NCI-H345 treated with DMSO at 0.1 percent for 48 hours (cell line): ENCODE data around the gene ARL5A.
A peak's percentile ranks its signal among the peaks of the same experiment; 100 is the strongest.
"Not testable (repeated sequence)": the region's sequence is repeated elsewhere in the genome, so short reads cannot be mapped to it uniquely, and the experiment has no call there.

Experiments used
- DNase-seq: peaks from one replicate; lab custom pipeline; 2025; ENCODE audit not compliant: unreplicated experiment; lab: John Stamatoyannopoulos, UW

ARL5A gene

GRCh38 chr2:151828143-151828889 lies at the start of gene ARL5A:
Gene ARL5A, minus strand, starts transcription at chr2:151828421. Its CDS starts 245 bp downstream, at chr2:151828176.
- DNase-seq: peak; percentile 82

- DNase-seq: not testable (repeated sequence)
Observed at GRCh38 chr2:151875631-151876030, 47.4 kb upstream of the ARL5A start.

- DNase-seq: no peak
Observed at GRCh38 chr2:151872463-151872862, 44.2 kb upstream of the ARL5A start.

- DNase-seq: no peak
Observed at GRCh38 chr2:151869291-151869690, 41.1 kb upstream of the ARL5A start.

GRCh38 chr2:151862700-151863099 lies 34.5 kb upstream of the ARL5A start:
- DNase-seq: peak; percentile 50

- DNase-seq: no peak
Observed at GRCh38 chr2:151861174-151861573, 33.0 kb upstream of the ARL5A start.

GRCh38 chr2:151860613-151861146 lies 32.5 kb upstream of the ARL5A start:
- DNase-seq: no peak

- DNase-seq: no peak
Observed at GRCh38 chr2:151860210-151860609, 32.0 kb upstream of the ARL5A start.

GRCh38 chr2:151857650-151858049 lies 29.4 kb upstream of the ARL5A start:
- DNase-seq: no peak

GRCh38 chr2:151855111-151855510 lies 26.9 kb upstream of the ARL5A start:
- no peak for DNase-seq

GRCh38 chr2:151853070-151853758 lies 25.0 kb upstream of the ARL5A start:
- peak; percentile 39 for DNase-seq

- DNase-seq: no peak
Observed at GRCh38 chr2:151852260-151853069, 24.2 kb upstream of the ARL5A start.

- no peak for DNase-seq
Observed at GRCh38 chr2:151851761-151852160, 23.5 kb upstream of the ARL5A start.

- DNase-seq: peak; percentile 43
Observed at GRCh38 chr2:151849413-151850010, 21.3 kb upstream of the ARL5A start.

GRCh38 chr2:151845884-151846283 lies 17.7 kb upstream of the ARL5A start:
- DNase-seq: no peak

- no peak for DNase-seq
Observed at GRCh38 chr2:151845481-151845880, 17.3 kb upstream of the ARL5A start.

GRCh38 chr2:151844211-151844896 lies 16.1 kb upstream of the ARL5A start:
- DNase-seq: no peak

GRCh38 chr2:151843691-151844061 lies 15.5 kb upstream of the ARL5A start:
- no peak for DNase-seq

- DNase-seq: no peak
Observed at GRCh38 chr2:151842830-151843690, 14.8 kb upstream of the ARL5A start.

GRCh38 chr2:151841047-151841424 lies 12.8 kb upstream of the ARL5A start:
- no peak for DNase-seq
